ENCODE measurements around the gene SF1.

SF1 gene

GRCh38 chr11:64741375-64742086 lies 36.8 kb downstream of the SF1 start:
- Mint-ChIP-seq H3K27ac (no peak overlapping the region), H3K36me3 (ENCODE audit: low read depth) (no peaks in the 10 kb centered on the region), H3K4me3 (peak overlapping the region; percentile 20), H3K9me3 (no peaks in the 10 kb centered on the region), H3K27me3 (peaks cover 7% of the 10 kb centered on the region), H3K4me1 (ENCODE audit: low read depth) (peaks cover 27% of the 10 kb centered on the region)

DNA sequence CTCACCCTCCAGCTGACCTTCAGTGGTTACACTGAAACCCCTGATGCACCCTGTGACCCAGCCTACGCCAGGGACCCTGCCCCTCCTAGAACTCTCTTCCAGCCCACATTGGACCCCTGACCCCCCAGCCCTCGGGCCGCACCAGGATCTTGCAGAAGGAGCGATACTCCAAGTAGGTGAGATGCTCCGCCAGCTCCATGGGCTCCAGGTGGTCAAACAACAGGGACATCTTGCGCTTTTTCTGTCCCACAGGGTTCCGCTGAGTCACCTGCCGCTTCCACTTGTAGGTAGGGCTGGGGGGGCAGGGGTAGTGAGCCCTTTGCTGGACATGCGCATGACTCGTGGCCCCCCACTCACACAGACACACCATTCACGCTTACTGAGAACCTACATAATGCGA lies 38.5 kb downstream of the SF1 start:
- H3K27me3 Mint-ChIP-seq, result peaks cover 7% of the 10 kb centered on the region
- H3K27ac Mint-ChIP-seq, result no peak overlapping the region
- no peaks in the 10 kb centered on the region for H3K36me3 Mint-ChIP-seq (ENCODE audit: low read depth)
- H3K4me1 Mint-ChIP-seq (ENCODE audit: low read depth), result peaks cover 25% of the 10 kb centered on the region
- H3K4me3 Mint-ChIP-seq, result no peak overlapping the region
- no peaks in the 10 kb centered on the region for H3K9me3 Mint-ChIP-seq

GRCh38 chr11:64736654-64737053 lies 41.7 kb downstream of the SF1 start:
- H3K27me3 Mint-ChIP-seq, result no peaks in the 10 kb centered on the region
- H3K27ac Mint-ChIP-seq, result no peak overlapping the region
- H3K9me3 Mint-ChIP-seq, result no peaks in the 10 kb centered on the region
- H3K36me3 Mint-ChIP-seq (ENCODE audit: low read depth), result peaks cover 7% of the 10 kb centered on the region
- no peak overlapping the region for H3K4me3 Mint-ChIP-seq
- peaks cover 14% of the 10 kb centered on the region for H3K4me1 Mint-ChIP-seq (ENCODE audit: low read depth)

- peak overlapping the region; percentile 11 for H3K27ac Mint-ChIP-seq
- H3K9me3 Mint-ChIP-seq, result no peaks in the 10 kb centered on the region
Observed at GRCh38 chr11:64735725-64736259, 42.5 kb downstream of the SF1 start.

DNA sequence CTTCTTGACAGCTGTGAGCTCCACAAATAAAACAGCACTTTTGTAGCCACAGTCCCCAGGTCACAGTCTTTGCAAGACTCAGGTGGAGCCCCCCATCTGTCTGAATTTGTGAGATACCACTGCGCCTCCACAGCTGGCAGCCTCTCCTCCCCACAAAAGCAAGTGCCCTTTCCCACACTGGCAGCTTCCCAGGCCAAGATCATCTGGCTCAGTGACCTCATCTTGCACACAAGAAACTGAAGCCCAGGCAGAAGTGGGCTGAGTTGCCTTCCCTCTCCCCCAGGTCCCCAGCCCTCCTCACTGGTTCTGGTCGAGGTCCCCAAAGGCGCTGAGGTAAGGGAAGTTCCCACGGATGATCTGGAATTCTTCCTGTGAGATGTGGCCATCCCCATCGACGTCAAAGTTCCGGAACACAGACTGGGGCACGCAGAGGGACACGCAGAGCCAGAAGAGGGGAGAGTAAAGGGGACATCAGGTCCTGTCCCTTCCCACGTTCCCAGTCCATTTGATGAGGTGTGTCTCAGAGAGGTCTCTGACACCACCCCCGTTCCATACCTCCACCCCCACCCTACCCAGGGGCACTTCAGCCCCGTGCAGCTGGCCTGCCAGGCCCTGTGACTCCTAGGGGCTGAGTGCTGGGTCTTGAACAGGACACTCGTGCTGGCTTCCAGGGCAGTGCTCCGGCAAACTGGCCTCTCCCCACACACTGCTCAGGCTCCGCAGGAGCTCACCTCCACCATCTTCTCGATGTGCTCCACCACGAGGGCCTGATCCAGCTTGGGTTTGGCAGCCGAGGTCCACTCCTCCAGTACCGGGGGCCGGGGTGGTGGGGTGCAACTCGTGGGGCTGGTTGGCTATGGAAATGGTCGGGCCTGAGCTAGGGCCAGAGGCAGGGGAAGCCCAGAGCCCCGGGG lies 43.3 kb downstream of the SF1 start:
- peak overlapping the region; percentile 38 for H3K27ac Mint-ChIP-seq
- no peak overlapping the region for H3K4me3 Mint-ChIP-seq
- peaks cover 9% of the 10 kb centered on the region for H3K36me3 Mint-ChIP-seq (ENCODE audit: low read depth)
- H3K9me3 Mint-ChIP-seq, result no peaks in the 10 kb centered on the region
- H3K27me3 Mint-ChIP-seq, result no peaks in the 10 kb centered on the region
- peaks cover 9% of the 10 kb centered on the region for H3K4me1 Mint-ChIP-seq (ENCODE audit: low read depth)

More at GRCh38 chr11:64735725-64736259, 42.5 kb downstream of the SF1 start:
- Mint-ChIP-seq H3K27me3 (no peaks in the 10 kb centered on the region), H3K4me3 (no peak overlapping the region), H3K4me1 (ENCODE audit: low read depth) (peaks cover 9% of the 10 kb centered on the region), H3K36me3 (ENCODE audit: low read depth) (peaks cover 9% of the 10 kb centered on the region)

DNA sequence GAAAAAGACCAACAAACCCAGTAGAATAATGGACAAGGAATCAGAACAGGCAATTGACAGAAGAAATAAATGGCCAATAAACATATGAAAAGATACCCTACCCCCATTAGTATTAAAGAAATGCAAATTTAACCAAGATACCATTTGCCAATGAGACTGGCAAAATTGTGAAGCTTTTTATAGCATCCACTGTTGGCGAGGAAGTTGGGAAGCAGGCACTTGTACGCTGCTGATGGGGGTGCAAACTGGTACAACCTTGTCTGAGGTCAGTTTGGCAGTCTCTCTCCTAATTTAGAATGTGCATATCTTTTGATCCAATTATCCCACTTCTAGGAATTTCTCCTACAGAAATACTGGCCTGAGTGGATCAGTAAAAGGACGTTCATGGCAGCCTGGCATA lies 46.7 kb downstream of the SF1 start:
- Mint-ChIP-seq H3K9me3 (no peaks in the 10 kb centered on the region), H3K36me3 (ENCODE audit: low read depth) (peaks cover 9% of the 10 kb centered on the region), H3K27ac (no peak overlapping the region), H3K4me1 (ENCODE audit: low read depth) (peaks cover 9% of the 10 kb centered on the region), H3K4me3 (no peak overlapping the region), H3K27me3 (no peaks in the 10 kb centered on the region)

GRCh38 chr11:64729851-64730382 lies 48.4 kb downstream of the SF1 start:
- Mint-ChIP-seq H3K27me3 (no peaks in the 10 kb centered on the region), H3K9me3 (no peaks in the 10 kb centered on the region), H3K36me3 (ENCODE audit: low read depth) (peaks cover 9% of the 10 kb centered on the region), H3K27ac (no peak overlapping the region), H3K4me3 (no peak overlapping the region), H3K4me1 (ENCODE audit: low read depth) (peaks cover 8% of the 10 kb centered on the region)

- Mint-ChIP-seq H3K4me3 (no peak overlapping the region), H3K36me3 (ENCODE audit: low read depth) (peaks cover 7% of the 10 kb centered on the region), H3K9me3 (no peaks in the 10 kb centered on the region), H3K4me1 (ENCODE audit: low read depth) (peaks cover 16% of the 10 kb centered on the region), H3K27ac (no peak overlapping the region), H3K27me3 (no peaks in the 10 kb centered on the region)
Observed at GRCh38 chr11:64728757-64729365, 49.5 kb downstream of the SF1 start.

DNA sequence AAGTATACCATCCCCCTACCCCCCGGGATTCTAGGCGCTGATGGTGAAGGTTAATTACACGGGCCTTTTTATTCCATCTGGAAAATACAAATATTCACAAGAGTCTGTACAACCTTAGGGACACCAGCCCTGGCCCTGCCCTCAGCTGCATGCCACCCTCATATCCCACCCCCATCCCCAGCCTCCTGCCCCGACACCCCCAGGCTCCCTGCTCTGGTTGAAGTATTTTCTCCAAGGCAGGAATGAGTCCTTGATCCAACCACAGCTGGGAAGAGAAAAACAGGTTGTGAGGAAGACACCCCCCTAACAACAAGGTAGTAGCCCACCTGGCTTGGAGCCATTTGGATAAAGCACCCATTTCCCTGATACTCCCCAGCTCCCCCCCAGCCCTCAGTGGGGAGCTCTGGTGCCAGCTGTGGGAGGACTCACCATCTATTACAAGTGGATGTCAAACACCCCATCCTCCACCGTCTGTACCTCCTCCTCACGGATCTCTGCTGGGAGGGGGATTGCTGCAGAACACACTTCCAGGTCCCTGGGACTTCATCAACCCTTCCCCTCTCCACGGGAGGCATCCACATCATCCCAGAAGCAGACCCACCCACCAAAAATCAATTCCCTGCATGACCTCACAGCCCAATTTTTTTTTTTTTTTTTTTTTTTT lies 51.3 kb downstream of the SF1 start:
- Mint-ChIP-seq H3K27ac (no peak overlapping the region), H3K4me3 (no peak overlapping the region), H3K27me3 (peaks cover 5% of the 10 kb centered on the region), H3K36me3 (ENCODE audit: low read depth) (peaks cover 6% of the 10 kb centered on the region), H3K4me1 (ENCODE audit: low read depth) (peaks cover 16% of the 10 kb centered on the region), H3K9me3 (no peaks in the 10 kb centered on the region)

DNA sequence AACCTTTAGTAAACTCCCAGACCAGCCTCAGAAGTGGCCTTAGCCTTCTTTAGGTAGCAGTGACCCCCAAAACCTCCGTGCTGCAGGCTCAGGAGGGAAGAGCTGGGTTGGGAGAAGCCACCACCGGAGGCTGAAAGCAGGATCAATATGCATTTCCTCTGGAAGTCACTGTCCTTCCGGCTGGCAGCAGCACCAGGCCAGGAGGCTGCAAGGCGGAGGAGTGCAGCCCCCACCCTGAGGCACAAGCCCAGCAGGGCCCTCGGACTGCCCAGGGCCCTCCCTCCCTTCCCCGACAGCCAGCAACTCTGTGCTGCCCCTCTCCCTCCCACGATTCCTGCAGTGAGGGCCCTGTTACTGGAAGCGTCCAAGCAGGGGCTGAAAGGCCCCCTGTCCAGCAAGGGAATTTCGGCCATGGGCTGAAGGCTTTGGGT lies 52.1 kb downstream of the SF1 start:
- H3K4me1 Mint-ChIP-seq (ENCODE audit: low read depth), result peaks cover 16% of the 10 kb centered on the region
- H3K36me3 Mint-ChIP-seq (ENCODE audit: low read depth), result no peaks in the 10 kb centered on the region
- no peak overlapping the region for H3K27ac Mint-ChIP-seq
- H3K9me3 Mint-ChIP-seq, result no peaks in the 10 kb centered on the region
- H3K27me3 Mint-ChIP-seq, result peaks cover 12% of the 10 kb centered on the region
- H3K4me3 Mint-ChIP-seq, result no peak overlapping the region

- Mint-ChIP-seq H3K4me1 (ENCODE audit: low read depth) (peaks cover 16% of the 10 kb centered on the region), H3K27ac (peak overlapping the region; percentile 67), H3K9me3 (no peaks in the 10 kb centered on the region), H3K27me3 (peaks cover 17% of the 10 kb centered on the region), H3K4me3 (no peak overlapping the region), H3K36me3 (ENCODE audit: low read depth) (no peaks in the 10 kb centered on the region)
Observed at GRCh38 chr11:64724863-64725532, 53.3 kb downstream of the SF1 start.

GRCh38 chr11:64723907-64724862 lies 54.2 kb downstream of the SF1 start:
- no peaks in the 10 kb centered on the region for H3K9me3 Mint-ChIP-seq
- H3K4me1 Mint-ChIP-seq (ENCODE audit: low read depth), result peaks cover 16% of the 10 kb centered on the region
- peak overlapping the region; percentile 55 for H3K4me3 Mint-ChIP-seq
- H3K27me3 Mint-ChIP-seq, result peaks cover 17% of the 10 kb centered on the region
- no peaks in the 10 kb centered on the region for H3K36me3 Mint-ChIP-seq (ENCODE audit: low read depth)
- H3K27ac Mint-ChIP-seq, result no peak overlapping the region

Data from stimulated activated naive CD8-positive, alpha-beta T cell treated with anti-CD3 and anti-CD28 coated beads, Interleukin-15, Interleukin-2, amounts not matched to agents 100 ng/mL and 50 ng/mL, for 24 hours (primary cell).